ENCODE measurements around the gene ATF1.
"Not testable (repeated sequence)": the region's sequence is repeated elsewhere in the genome, so short reads cannot be mapped to it uniquely, and the experiment has no call there.

The ATF1 gene

GRCh38 chr12:50765095-50765911, 1.4 kb downstream of the ATF1 start:
- in situ Hi-C loops (cut with HindIII; ENCODE audit: low sequenced_read_pairs) = loop anchor here (5.0 kb wide), 1 partner anchor 97 kb away; no protein-coding TSS in a partner anchor
- TF ChIP-seq CTCF (IDR thresholded peaks at IDR 0.05; ENCODE audit: low read depth, low read length, missing control alignments) = peak; percentile 66
- DNase-seq (ENCODE audit: low read depth) = no peak

GRCh38 chr12:50768391-50768790, 4.5 kb downstream of the ATF1 start:
- in situ Hi-C loops (cut with HindIII; ENCODE audit: low sequenced_read_pairs) = loop anchor here (5.0 kb wide), 1 partner anchor 94 kb away; no protein-coding TSS in a partner anchor
- H3K4me3 ChIP-seq (ENCODE audit: low read depth, low read length) = no peak overlapping the region
- no peak for TF ChIP-seq CTCF (IDR thresholded peaks at IDR 0.05; ENCODE audit: low read depth, low read length, missing control alignments)
- no peak for DNase-seq (ENCODE audit: low read depth)

More at GRCh38 chr12:50765095-50765911, 1.4 kb downstream of the ATF1 start:
- H3K4me3 ChIP-seq (ENCODE audit: low read depth, low read length) = peak overlapping the region; percentile 93

GRCh38 chr12:50768813-50769212, 4.9 kb downstream of the ATF1 start:
- in situ Hi-C loops (cut with HindIII; ENCODE audit: low sequenced_read_pairs) = loop anchor here (5.0 kb wide), 1 partner anchor 93 kb away; no protein-coding TSS in a partner anchor
- not testable (repeated sequence) for H3K4me3 ChIP-seq (ENCODE audit: low read depth, low read length); DNase-seq (ENCODE audit: low read depth)

GRCh38 chr12:50771409-50771808, 7.5 kb downstream of the ATF1 start:
- no peak for TF ChIP-seq CTCF (IDR thresholded peaks at IDR 0.05; ENCODE audit: low read depth, low read length, missing control alignments)
- H3K4me3 ChIP-seq (ENCODE audit: low read depth, low read length) = no peak overlapping the region
- in situ Hi-C loops (cut with HindIII; ENCODE audit: low sequenced_read_pairs) = no loop called here
- DNase-seq (ENCODE audit: low read depth) = no peak

- TF ChIP-seq CTCF (IDR thresholded peaks at IDR 0.05; ENCODE audit: low read depth, low read length, missing control alignments) = no peak
- in situ Hi-C loops (cut with HindIII; ENCODE audit: low sequenced_read_pairs) = no loop called here
Observed at GRCh38 chr12:50772470-50772869, 8.6 kb downstream of the ATF1 start.

GRCh38 chr12:50772877-50773276, 9.0 kb downstream of the ATF1 start:
- DNase-seq (ENCODE audit: low read depth) = no peak
- TF ChIP-seq CTCF (IDR thresholded peaks at IDR 0.05; ENCODE audit: low read depth, low read length, missing control alignments) = no peak
- in situ Hi-C loops (cut with HindIII; ENCODE audit: low sequenced_read_pairs) = no loop called here
- H3K4me3 ChIP-seq (ENCODE audit: low read depth, low read length) = no peak overlapping the region

More at GRCh38 chr12:50772470-50772869, 8.6 kb downstream of the ATF1 start:
- H3K4me3 ChIP-seq (ENCODE audit: low read depth, low read length) = no peak overlapping the region
- DNase-seq (ENCODE audit: low read depth) = no peak

GRCh38 chr12:50775251-50775650, 11.3 kb downstream of the ATF1 start:
- TF ChIP-seq CTCF (IDR thresholded peaks at IDR 0.05; ENCODE audit: low read depth, low read length, missing control alignments) = no peak
- DNase-seq (ENCODE audit: low read depth) = no peak
- in situ Hi-C loops (cut with HindIII; ENCODE audit: low sequenced_read_pairs) = no loop called here
- no peak overlapping the region for H3K4me3 ChIP-seq (ENCODE audit: low read depth, low read length)

Measured in astrocyte of the cerebellum (primary cell).